ENCODE data around the gene CSNK2A1. TPM values are rescaled to one million over a fixed set of nuclear protein-coding genes. Genes with fewer than 3 reads are reported as not detected.

Gene CSNK2A1
- polyA plus RNA-seq, 1 donor from 2014 or later: 255 TPM

- Histone ChIP-seq H3K36me3 (ENCODE audit: insufficient read depth, low read length) (no peaks in the 10 kb centered on the region), H3K4me2 (ENCODE audit: low read length) (no peak overlapping the region), H3K9me2 (ENCODE audit: insufficient read depth, low read length) (no peaks in the 10 kb centered on the region), H3K9me3 (ENCODE audit: low read length) (no peaks in the 10 kb centered on the region), H4K20me1 (ENCODE audit: insufficient read depth) (no peaks in the 10 kb centered on the region), H2AFZ (ENCODE audit: low read depth, low read length) (no peak overlapping the region), H3F3A (ENCODE audit: insufficient read depth, low read length, poor library complexity, severe bottlenecking) (no peaks in the 10 kb centered on the region), H3K9ac (ENCODE audit: low read length) (no peak overlapping the region), H3K79me2 (replicated peaks; ENCODE audit: insufficient read depth, low read length) (no peaks in the 10 kb centered on the region), H3K27ac (ENCODE audit: low read length) (no peak overlapping the region), H3K27me3 (ENCODE audit: insufficient read depth, low read depth, low read length) (no peaks in the 10 kb centered on the region), H3K4me3 (ENCODE audit: low read length) (no peak overlapping the region)
- TF ChIP-seq EZH2 (IDR thresholded peaks at IDR 0.05; ENCODE audit: borderline replicate concordance, insufficient read depth, low read length, poor library complexity, severe bottlenecking) (no peak), TAF1 (IDR thresholded peaks at IDR 0.05; ENCODE audit: low read depth) (no peak), RAD21 (conservative IDR thresholded peaks at IDR 0.05) (no peak), MXI1 (conservative IDR thresholded peaks at IDR 0.05; ENCODE audit: poor library complexity, severe bottlenecking) (no peak), POLR2AphosphoS5 (IDR thresholded peaks at IDR 0.05) (no peak), CTCF (IDR thresholded peaks at IDR 0.05; ENCODE audit: poor library complexity, severe bottlenecking) (no peak), SMC3 (conservative IDR thresholded peaks at IDR 0.05; ENCODE audit: poor library complexity) (no peak), EP300 (conservative IDR thresholded peaks at IDR 0.05; ENCODE audit: poor library complexity, severe bottlenecking) (no peak)
- TF ChIP-seq, protein P1, sequence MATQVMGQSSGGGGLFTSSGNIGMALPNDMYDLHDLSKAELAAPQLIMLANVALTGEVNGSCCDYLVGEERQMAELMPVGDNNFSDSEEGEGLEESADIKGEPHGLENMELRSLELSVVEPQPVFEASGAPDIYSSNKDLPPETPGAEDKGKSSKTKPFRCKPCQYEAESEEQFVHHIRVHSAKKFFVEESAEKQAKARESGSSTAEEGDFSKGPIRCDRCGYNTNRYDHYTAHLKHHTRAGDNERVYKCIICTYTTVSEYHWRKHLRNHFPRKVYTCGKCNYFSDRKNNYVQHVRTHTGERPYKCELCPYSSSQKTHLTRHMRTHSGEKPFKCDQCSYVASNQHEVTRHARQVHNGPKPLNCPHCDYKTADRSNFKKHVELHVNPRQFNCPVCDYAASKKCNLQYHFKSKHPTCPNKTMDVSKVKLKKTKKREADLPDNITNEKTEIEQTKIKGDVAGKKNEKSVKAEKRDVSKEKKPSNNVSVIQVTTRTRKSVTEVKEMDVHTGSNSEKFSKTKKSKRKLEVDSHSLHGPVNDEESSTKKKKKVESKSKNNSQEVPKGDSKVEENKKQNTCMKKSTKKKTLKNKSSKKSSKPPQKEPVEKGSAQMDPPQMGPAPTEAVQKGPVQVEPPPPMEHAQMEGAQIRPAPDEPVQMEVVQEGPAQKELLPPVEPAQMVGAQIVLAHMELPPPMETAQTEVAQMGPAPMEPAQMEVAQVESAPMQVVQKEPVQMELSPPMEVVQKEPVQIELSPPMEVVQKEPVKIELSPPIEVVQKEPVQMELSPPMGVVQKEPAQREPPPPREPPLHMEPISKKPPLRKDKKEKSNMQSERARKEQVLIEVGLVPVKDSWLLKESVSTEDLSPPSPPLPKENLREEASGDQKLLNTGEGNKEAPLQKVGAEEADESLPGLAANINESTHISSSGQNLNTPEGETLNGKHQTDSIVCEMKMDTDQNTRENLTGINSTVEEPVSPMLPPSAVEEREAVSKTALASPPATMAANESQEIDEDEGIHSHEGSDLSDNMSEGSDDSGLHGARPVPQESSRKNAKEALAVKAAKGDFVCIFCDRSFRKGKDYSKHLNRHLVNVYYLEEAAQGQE (IDR thresholded peaks at IDR 0.05; ENCODE audit: borderline replicate concordance): no peak
Observed at GRCh38 chr20:591941-592340, 48.4 kb upstream of the CSNK2A1 start.

DNA sequence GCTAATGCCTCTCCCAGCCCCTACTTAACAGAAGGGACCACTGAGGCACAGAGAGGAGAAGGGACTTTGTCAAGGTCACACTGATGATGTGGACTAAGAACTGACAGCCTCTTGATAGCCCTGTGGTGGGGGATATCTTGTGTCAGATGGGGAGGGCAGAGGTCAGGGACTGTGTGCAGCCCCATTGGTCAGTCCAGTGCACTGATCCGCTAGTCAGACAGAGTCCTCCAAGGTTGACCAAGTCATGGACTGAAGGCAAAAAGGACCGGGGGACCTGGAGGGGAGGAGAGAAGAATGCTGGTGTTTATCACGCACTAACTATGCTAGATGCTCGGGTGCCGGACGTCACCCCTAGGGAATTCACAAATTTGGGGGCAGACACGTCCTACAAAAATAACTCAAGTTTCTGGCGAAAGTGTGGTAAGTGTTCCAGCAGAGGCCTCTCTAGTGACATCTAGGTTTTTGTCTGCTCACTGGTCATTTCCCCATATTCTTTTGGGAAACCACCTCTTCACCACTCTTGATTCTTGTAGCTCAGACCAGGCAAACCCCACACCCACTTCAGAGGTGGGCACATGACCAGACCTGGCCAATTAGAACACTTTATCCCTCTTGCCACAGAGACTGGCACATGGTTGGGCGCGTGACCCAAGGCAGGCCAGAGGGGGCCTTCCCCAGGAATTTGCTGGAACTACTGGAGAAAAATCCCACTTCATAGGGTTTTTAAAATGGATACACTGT lies 45.5 kb upstream of the CSNK2A1 start:
- H3K4me2 ChIP-seq (ENCODE audit: low read length): no peak overlapping the region
- no peak for TF ChIP-seq SMC3 (conservative IDR thresholded peaks at IDR 0.05; ENCODE audit: poor library complexity)
- TF ChIP-seq CTCF (IDR thresholded peaks at IDR 0.05; ENCODE audit: poor library complexity, severe bottlenecking): no peak
- TF ChIP-seq, protein P1 (IDR thresholded peaks at IDR 0.05; ENCODE audit: borderline replicate concordance): no peak
- no peak for TF ChIP-seq EZH2 (IDR thresholded peaks at IDR 0.05; ENCODE audit: borderline replicate concordance, insufficient read depth, low read length, poor library complexity, severe bottlenecking)
- no peak for TF ChIP-seq POLR2AphosphoS5 (IDR thresholded peaks at IDR 0.05)
- TF ChIP-seq MXI1 (conservative IDR thresholded peaks at IDR 0.05; ENCODE audit: poor library complexity, severe bottlenecking): no peak
- no peak for TF ChIP-seq RAD21 (conservative IDR thresholded peaks at IDR 0.05)
- TF ChIP-seq TAF1 (IDR thresholded peaks at IDR 0.05; ENCODE audit: low read depth): no peak
- TF ChIP-seq EP300 (conservative IDR thresholded peaks at IDR 0.05; ENCODE audit: poor library complexity, severe bottlenecking): no peak
- H3K9ac ChIP-seq (ENCODE audit: low read length): no peak overlapping the region
- no peaks in the 10 kb centered on the region for H3K9me3 ChIP-seq (ENCODE audit: low read length)
- H4K20me1 ChIP-seq (ENCODE audit: insufficient read depth): no peaks in the 10 kb centered on the region
- no peaks in the 10 kb centered on the region for H3K36me3 ChIP-seq (ENCODE audit: insufficient read depth, low read length)
- H3K79me2 ChIP-seq (replicated peaks; ENCODE audit: insufficient read depth, low read length): no peaks in the 10 kb centered on the region
- no peaks in the 10 kb centered on the region for H3K27me3 ChIP-seq (ENCODE audit: insufficient read depth, low read depth, low read length)
- H3K4me3 ChIP-seq (ENCODE audit: low read length): no peak overlapping the region
- H3K27ac ChIP-seq (ENCODE audit: low read length): no peak overlapping the region
- no peak overlapping the region for H2AFZ ChIP-seq (ENCODE audit: low read depth, low read length)
- no peaks in the 10 kb centered on the region for H3F3A ChIP-seq (ENCODE audit: insufficient read depth, low read length, poor library complexity, severe bottlenecking)
- no peaks in the 10 kb centered on the region for H3K9me2 ChIP-seq (ENCODE audit: insufficient read depth, low read length)
